ENCODE data around the gene SRD5A3.
A peak's percentile ranks its signal among the peaks of the same experiment; 100 is the strongest.

SRD5A3 gene

GRCh38 chr4:55378617-55379467 is 32.8 kb downstream of the SRD5A3 start:
- no peak for DNase-seq

- DNase-seq = no peak
Observed at GRCh38 chr4:55380576-55380975, 34.5 kb downstream of the SRD5A3 start.

GRCh38 chr4:55381502-55381901 is 35.5 kb downstream of the SRD5A3 start:
- no peak for DNase-seq

- DNase-seq = no peak
Observed at GRCh38 chr4:55382488-55383003, 36.5 kb downstream of the SRD5A3 start.

GRCh38 chr4:55385201-55385649 is 39.2 kb downstream of the SRD5A3 start:
- DNase-seq = no peak

- no peak for DNase-seq
Observed at GRCh38 chr4:55386073-55386472, 40.0 kb downstream of the SRD5A3 start.

- no peak for DNase-seq
Observed at GRCh38 chr4:55386840-55387239, 40.8 kb downstream of the SRD5A3 start.

GRCh38 chr4:55393461-55394320 is 47.6 kb downstream of the SRD5A3 start:
- DNase-seq = no peak

GRCh38 chr4:55395218-55395528 is 49.1 kb downstream of the SRD5A3 start:
- no peak for DNase-seq

GRCh38 chr4:55395529-55396307 is 49.7 kb downstream of the SRD5A3 start, which contains the start of gene TMEM165:
TSS of gene TMEM165 (plus strand) at chr4:55395957. CDS start at chr4:55396190, 233 bp downstream.
- DNase-seq = peak; percentile 87 to 89

- peak; percentile 6 to 31 for DNase-seq
Observed at GRCh38 chr4:55396308-55397125, 50.5 kb downstream of the SRD5A3 start.

GRCh38 chr4:55397126-55397436 is 51.0 kb downstream of the SRD5A3 start:
- DNase-seq = no peak

- no peak for DNase-seq
Observed at GRCh38 chr4:55397520-55398321, 51.7 kb downstream of the SRD5A3 start.

GRCh38 chr4:55398461-55398860 is 52.4 kb downstream of the SRD5A3 start:
- DNase-seq = no peak

- no peak for DNase-seq
Observed at GRCh38 chr4:55398966-55399365, 52.9 kb downstream of the SRD5A3 start.

GRCh38 chr4:55399581-55399980 is 53.5 kb downstream of the SRD5A3 start:
- DNase-seq = no peak

- no peak for DNase-seq
Observed at GRCh38 chr4:55405073-55405472, 59.0 kb downstream of the SRD5A3 start.

GRCh38 chr4:55406545-55406944 is 60.5 kb downstream of the SRD5A3 start:
- no peak for DNase-seq

- DNase-seq = no peak
Observed at GRCh38 chr4:55407119-55407518, 61.1 kb downstream of the SRD5A3 start.

- no peak for DNase-seq
Observed at GRCh38 chr4:55407764-55408163, 61.7 kb downstream of the SRD5A3 start.

GRCh38 chr4:55409468-55410171 is 63.6 kb downstream of the SRD5A3 start:
- no peak for DNase-seq
